Cardiac muscle cell (in vitro differentiated cells and primary cell): ENCODE measurements around the gene RBP2. TPM values are rescaled to one million over a fixed set of nuclear protein-coding genes. Genes with fewer than 3 reads are reported as not detected.
"Not testable (repeated sequence)": the region's sequence is repeated elsewhere in the genome, so short reads cannot be mapped to it uniquely, and the experiment has no call there.

Experiments used
- DNase-seq, 2 donors: peaks; one replicate each; pipeline versions ENCODE4 v3.0.0 to v3.0.0-alpha.2; 2010 to 2017; ENCODE audit warnings: low read depth in 1 of 2, low spot score in 1 of 2
- H3K27ac ChIP-seq: fragments of 200-600 bp; sonication (generic); 2 replicates; pipeline ENCODE4 v1.5.1; 2016
- H3K27me3 ChIP-seq: fragments of 200-600 bp; sonication (generic); 2 replicates; pipeline ENCODE4 v1.6.0; 2016; ENCODE audit warnings: control low read depth
- H3K36me3 ChIP-seq: fragments of 200-600 bp; sonication (generic); 2 replicates; pipeline ENCODE4 v1.5.1; 2016; ENCODE audit warnings: control low read depth
- H3K4me1 ChIP-seq: fragments of 200-600 bp; sonication (generic); 2 replicates; pipeline ENCODE4 v1.8.1; 2017; ENCODE audit warnings: low read depth, mild to moderate bottlenecking, mixed run types
- H3K4me3 ChIP-seq: fragments of 200-600 bp; sonication (generic); 2 replicates; pipeline ENCODE4 v1.5.1; 2016; ENCODE audit warnings: mild to moderate bottlenecking
- H3K9me3 ChIP-seq: fragments of 200-600 bp; sonication (generic); 2 replicates; pipeline ENCODE4 v1.5.1; 2017; ENCODE audit warnings: low read depth, mild to moderate bottlenecking, control low read depth
- CTCF ChIP-seq: IDR thresholded peaks from 2 replicates; pipeline ENCODE4 v1.5.1; 2012; ENCODE audit warnings: low read depth, mild to moderate bottlenecking, low read length
- polyA plus RNA-seq: library from polyadenylated mRNA; unstranded; fragments of >200 nt; fragmentation: Nextera tagmentation; extraction: Ambion mirVana; gene quantifications from 2 replicates; pipeline ENCODE4 v1.2.1, GENCODE V29; 2016
- total RNA-seq: library from RNA; depleted of rRNA; stranded (reverse); fragments of >200 nt; gene quantifications from 2 replicates; pipeline ENCODE4 v1.2.3, GENCODE V29; 2016

The RBP2 gene
- total and polyA plus RNA-seq, 2 experiments from 2014 or later = not detected

DNA sequence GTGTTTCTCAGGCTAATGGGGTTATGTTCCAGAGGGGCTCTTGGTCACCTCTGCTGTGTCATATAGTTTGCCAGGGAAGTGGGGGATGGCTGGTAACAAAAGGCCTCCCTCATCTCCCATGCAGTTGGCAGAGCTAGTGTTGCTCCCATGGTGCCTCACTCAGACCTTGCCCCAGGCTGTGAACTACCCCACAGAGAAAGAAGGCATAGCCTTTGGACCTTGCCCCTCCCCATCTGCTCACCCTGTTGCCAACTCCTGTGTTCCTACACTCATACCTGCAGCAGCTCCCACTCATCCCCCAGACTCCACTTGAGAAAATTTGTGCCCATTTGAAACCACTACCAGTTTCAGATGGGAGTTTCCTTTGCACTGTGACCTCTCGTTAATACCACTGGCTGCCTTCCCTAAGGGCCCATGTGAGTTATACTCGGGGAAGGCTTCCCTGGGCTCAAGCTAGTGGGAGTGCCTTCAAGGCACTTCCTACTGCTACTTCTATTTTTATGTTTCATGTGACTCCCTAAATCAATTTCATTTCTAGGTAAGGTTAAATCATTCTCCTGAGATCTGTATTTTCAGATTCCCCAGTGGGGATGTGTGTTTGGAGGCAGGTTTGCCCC lies 61.6 kb downstream of the RBP2 start:
- TF ChIP-seq CTCF = no peak
- no peak overlapping the region for H3K4me3 ChIP-seq
- no peaks in the 10 kb centered on the region for H3K9me3 ChIP-seq
- no peaks in the 10 kb centered on the region for H3K36me3 ChIP-seq
- no peak for DNase-seq
- H3K27me3 ChIP-seq = no peaks in the 10 kb centered on the region
- H3K27ac ChIP-seq = no peak overlapping the region
- no peaks in the 10 kb centered on the region for H3K4me1 ChIP-seq

DNA sequence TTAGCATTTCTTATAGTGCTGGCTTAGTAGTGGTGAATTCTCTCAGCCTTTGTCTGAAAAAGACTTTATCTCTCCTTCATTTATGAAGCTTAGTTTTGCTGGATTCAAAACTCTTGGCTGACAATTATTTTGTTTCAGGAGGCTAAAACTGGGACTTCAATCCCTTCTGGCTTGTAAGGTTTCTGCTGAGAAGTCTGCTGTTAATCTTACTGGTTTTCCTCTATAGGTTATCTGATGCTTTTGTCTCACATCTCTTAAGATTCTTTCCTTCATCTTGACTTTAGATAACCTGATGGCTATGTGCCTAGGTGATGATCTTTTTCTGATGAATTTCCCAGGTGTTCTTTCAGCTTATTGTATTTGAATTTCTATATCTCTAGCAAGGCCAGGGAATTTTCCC lies 63.4 kb downstream of the RBP2 start:
- H3K9me3 ChIP-seq, H3K27me3 ChIP-seq, H3K4me3 ChIP-seq, H3K4me1 ChIP-seq, DNase-seq, H3K27ac ChIP-seq, H3K36me3 ChIP-seq: not testable (repeated sequence)

Other genes starting within 250 kb of the RBP2 start
- 63.4 and 71.1 TPM in 2 replicates for gene MRPS22, start 132.5 kb downstream of the RBP2 start, total RNA-seq
- 81.4 and 89.2 TPM in 2 replicates for gene MRPS22, start 132.5 kb downstream of the RBP2 start, polyA plus RNA-seq
- 87.3 and 112 TPM in 2 replicates for gene COPB2, start 86.9 kb downstream of the RBP2 start, total RNA-seq
- gene COPB2, start 86.9 kb downstream of the RBP2 start, polyA plus RNA-seq = 151 and 166 TPM in 2 replicates
- 116 and 163 TPM in 2 replicates for gene RBP1, start 63.2 kb upstream of the RBP2 start, total RNA-seq
- gene RBP1, start 63.2 kb upstream of the RBP2 start, polyA plus RNA-seq = 245 and 268 TPM in 2 replicates
- 5.0 and 16.0 TPM in 2 replicates for gene NMNAT3, start 201.5 kb upstream of the RBP2 start, total RNA-seq
- gene NMNAT3, start 201.5 kb upstream of the RBP2 start, polyA plus RNA-seq = 6.3 and 11.4 TPM in 2 replicates